ENCODE data around the gene L1TD1. TPM values are rescaled to one million over a fixed set of nuclear protein-coding genes. Genes with fewer than 3 reads are reported as not detected.
"Not testable (repeated sequence)": the region's sequence is repeated elsewhere in the genome, so short reads cannot be mapped to it uniquely, and the experiment has no call there.

The L1TD1 gene
- total and polyA plus RNA-seq, 7 experiments from 2014 or later = 0.11 to 0.44 TPM; not detected in 5

DNA sequence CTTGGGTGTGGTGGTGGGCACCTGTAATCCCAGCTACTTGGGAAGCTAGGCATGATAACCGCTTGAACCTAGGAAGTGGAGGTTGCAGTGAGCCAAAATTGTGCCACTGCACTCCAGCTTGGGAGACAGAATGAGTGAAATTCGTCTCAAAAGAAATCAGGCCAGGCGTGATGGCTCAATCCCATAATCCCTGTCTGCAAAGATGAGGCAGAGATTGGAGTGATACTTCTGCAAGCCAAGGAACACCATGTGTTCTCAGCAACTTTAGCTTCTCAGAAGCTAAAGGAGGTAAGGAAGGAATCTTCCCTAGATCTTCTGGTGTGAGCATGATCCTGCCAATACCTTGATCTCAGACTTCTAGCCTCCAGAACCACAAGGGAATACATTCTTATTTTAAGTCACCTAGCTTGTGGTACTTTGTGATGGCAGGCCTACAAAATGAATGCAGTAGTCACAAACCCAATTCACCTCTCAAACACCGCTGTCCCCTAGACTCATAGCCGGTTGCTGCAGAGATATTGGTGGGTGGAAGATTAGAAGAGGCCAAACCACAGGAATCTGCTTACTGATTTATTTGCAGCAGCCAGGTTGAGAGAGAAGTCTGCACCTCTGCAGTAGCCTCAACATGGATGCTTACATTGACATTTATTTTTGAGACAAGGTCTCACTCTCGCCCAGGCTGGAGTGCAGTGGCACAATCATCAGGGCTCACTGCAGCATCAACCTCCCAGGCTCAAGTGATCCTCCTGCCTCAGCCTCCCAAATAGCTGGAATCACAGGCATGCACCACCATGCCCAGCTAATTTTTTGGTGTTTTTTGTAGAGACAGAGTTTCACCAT is 18.6 kb downstream of the L1TD1 start:
- CTCF ChIA-PET = no interaction called here
- H3K4me3 Mint-ChIP-seq = no peak overlapping the region
- no peaks in the 10 kb centered on the region for H3K4me1 ChIP-seq (ENCODE audit: control insufficient read depth in 2 of 2, insufficient read depth in 2 of 2, low read length in 2 of 2)
- H3K9me3 Mint-ChIP-seq = peaks cover 7 to 32% (median 17%) of the 10 kb centered on the region in 11 donors
- DNase-seq = no peak
- no peak overlapping the region for H3K4me3 ChIP-seq (ENCODE audit: low read length)
- H3K27ac Mint-ChIP-seq = no peak overlapping the region
- H3K27me3 Mint-ChIP-seq = no peaks in the 10 kb centered on the region
- no peak for ATAC-seq
- no peak overlapping the region for H3K27ac ChIP-seq (ENCODE audit: low read depth, low read length)
- intact Hi-C loops (cut with micrococcal nuclease) = no loop called here
- H3K36me3 ChIP-seq (ENCODE audit: control insufficient read depth in 2 of 3, insufficient read depth in 3 of 3, low read length in 3 of 3) = no peaks in the 10 kb centered on the region
- peaks cover 0 to 6% (median 0%) of the 10 kb centered on the region in 3 experiments for H3K9me3 ChIP-seq (ENCODE audit: control insufficient read depth in 2 of 3, low read length in 3 of 3)
- H3K27me3 ChIP-seq (ENCODE audit: control insufficient read depth in 2 of 2, insufficient read depth in 2 of 2, low read length in 2 of 2) = no peaks in the 10 kb centered on the region
- POLR2A ChIA-PET = no interaction called here
- H3K36me3 Mint-ChIP-seq = peaks cover 0 to 14% (median 8%) of the 10 kb centered on the region in 5 donors
- peaks cover 0 to 8% (median 0%) of the 10 kb centered on the region in 7 donors for H3K4me1 Mint-ChIP-seq

DNA sequence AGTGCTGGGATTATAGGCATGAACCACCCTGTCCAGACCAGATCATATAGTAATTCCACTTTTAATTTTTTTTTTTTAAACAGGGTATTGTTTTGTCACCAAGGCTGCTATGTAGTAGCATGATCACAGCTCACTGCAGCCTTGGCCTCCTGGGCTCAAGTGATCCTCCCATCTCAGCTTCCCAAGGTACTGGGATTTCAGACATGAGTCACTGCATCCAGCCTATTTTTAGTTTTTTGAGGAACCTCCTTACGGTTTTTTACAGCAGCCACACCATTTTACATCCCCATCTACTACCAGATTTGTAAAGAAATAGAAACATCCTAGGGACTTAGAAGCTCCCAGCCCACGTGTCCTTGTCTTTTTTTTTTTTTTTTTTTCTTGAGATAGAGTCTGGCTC is 24.0 kb downstream of the L1TD1 start:
- DNase-seq = no peak
- Histone ChIP-seq H3K4me3 (ENCODE audit: low read length) (no peak overlapping the region), H3K9me3 (ENCODE audit: control insufficient read depth in 2 of 3, low read length in 3 of 3) (no peaks in the 10 kb centered on the region), H3K27me3 (ENCODE audit: control insufficient read depth in 2 of 2, insufficient read depth in 2 of 2, low read length in 2 of 2) (no peaks in the 10 kb centered on the region), H3K4me1 (ENCODE audit: control insufficient read depth in 2 of 2, insufficient read depth in 2 of 2, low read length in 2 of 2) (no peaks in the 10 kb centered on the region), H3K36me3 (ENCODE audit: control insufficient read depth in 2 of 3, insufficient read depth in 3 of 3, low read length in 3 of 3) (no peaks in the 10 kb centered on the region), H3K27ac (ENCODE audit: low read depth, low read length) (no peak overlapping the region)
- ATAC-seq = no peak
- Mint-ChIP-seq H3K9me3 (peaks cover 0 to 4% (median 0%) of the 10 kb centered on the region in 11 donors), H3K27me3 (no peaks in the 10 kb centered on the region), H3K4me3 (no peak overlapping the region), H3K36me3 (no peaks in the 10 kb centered on the region), H3K4me1 (no peaks in the 10 kb centered on the region), H3K27ac (no peak overlapping the region)
- intact Hi-C loops (cut with micrococcal nuclease) = no loop called here
- ChIA-PET CTCF (no interaction called here), POLR2A (no interaction called here)

DNA sequence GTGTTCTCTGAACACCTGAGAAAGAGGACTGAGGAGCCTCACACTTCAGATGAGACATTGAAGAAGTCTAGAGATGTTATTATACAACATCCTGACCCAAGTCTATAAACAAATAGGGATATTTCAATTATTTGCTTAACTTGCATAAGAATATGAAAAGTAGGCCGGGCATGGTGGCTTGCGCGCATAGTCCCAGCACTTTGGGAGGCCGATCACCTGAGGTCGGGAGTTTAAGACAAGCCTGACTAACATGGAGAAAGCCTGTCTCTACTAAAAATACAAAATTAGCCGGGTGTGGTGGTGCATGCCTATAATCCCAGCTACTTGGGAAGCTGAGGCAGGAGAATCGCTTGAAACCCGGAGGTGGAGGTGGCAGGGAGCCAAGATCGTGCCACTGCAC is 25.8 kb downstream of the L1TD1 start:
- H3K4me1 Mint-ChIP-seq; H3K4me1 ChIP-seq (ENCODE audit: control insufficient read depth in 2 of 2, insufficient read depth in 2 of 2, low read length in 2 of 2); ATAC-seq; H3K9me3 ChIP-seq (ENCODE audit: control insufficient read depth in 2 of 3, low read length in 3 of 3); H3K27ac ChIP-seq (ENCODE audit: low read depth, low read length); H3K27me3 ChIP-seq (ENCODE audit: control insufficient read depth in 2 of 2, insufficient read depth in 2 of 2, low read length in 2 of 2); H3K4me3 ChIP-seq (ENCODE audit: low read length); POLR2A ChIA-PET; CTCF ChIA-PET; H3K9me3 Mint-ChIP-seq; H3K36me3 Mint-ChIP-seq; H3K27ac Mint-ChIP-seq; intact Hi-C loops (cut with micrococcal nuclease); H3K27me3 Mint-ChIP-seq; H3K4me3 Mint-ChIP-seq; DNase-seq; H3K36me3 ChIP-seq (ENCODE audit: control insufficient read depth in 2 of 3, insufficient read depth in 3 of 3, low read length in 3 of 3): not testable (repeated sequence)

DNA sequence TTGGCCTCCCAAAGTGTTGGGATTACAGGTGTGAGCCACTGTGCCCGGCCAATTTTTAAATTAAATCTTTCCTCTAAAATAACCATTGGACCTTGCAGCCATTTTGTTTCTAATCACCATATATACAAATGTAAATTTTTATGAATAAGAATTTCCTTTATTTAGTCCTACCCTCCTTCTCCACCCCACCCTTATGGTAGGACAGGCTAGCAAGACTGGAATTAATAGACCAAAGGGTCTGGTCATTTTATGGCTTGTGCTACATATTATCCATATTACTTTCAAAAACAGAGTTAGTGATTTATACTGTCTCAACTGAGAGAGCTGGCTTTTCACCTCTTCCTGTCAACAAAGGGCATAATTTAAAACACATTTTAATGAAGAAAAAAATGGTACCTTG is 26.5 kb downstream of the L1TD1 start:
- CTCF ChIA-PET = no interaction called here
- Histone ChIP-seq H3K27me3 (ENCODE audit: control insufficient read depth in 2 of 2, insufficient read depth in 2 of 2, low read length in 2 of 2) (no peaks in the 10 kb centered on the region), H3K4me3 (ENCODE audit: low read length) (no peak overlapping the region), H3K27ac (ENCODE audit: low read depth, low read length) (no peak overlapping the region), H3K4me1 (ENCODE audit: control insufficient read depth in 2 of 2, insufficient read depth in 2 of 2, low read length in 2 of 2) (no peaks in the 10 kb centered on the region), H3K36me3 (ENCODE audit: control insufficient read depth in 2 of 3, insufficient read depth in 3 of 3, low read length in 3 of 3) (no peaks in the 10 kb centered on the region), H3K9me3 (ENCODE audit: control insufficient read depth in 2 of 3, low read length in 3 of 3) (no peaks in the 10 kb centered on the region)
- Mint-ChIP-seq H3K27ac (no peak overlapping the region), H3K4me3 (no peak overlapping the region), H3K36me3 (no peaks in the 10 kb centered on the region), H3K27me3 (no peaks in the 10 kb centered on the region), H3K4me1 (no peaks in the 10 kb centered on the region), H3K9me3 (no peaks in the 10 kb centered on the region)
- DNase-seq (no peak), ATAC-seq (no peak)
- POLR2A ChIA-PET = no interaction called here
- intact Hi-C loops (cut with micrococcal nuclease) = no loop called here

DNA sequence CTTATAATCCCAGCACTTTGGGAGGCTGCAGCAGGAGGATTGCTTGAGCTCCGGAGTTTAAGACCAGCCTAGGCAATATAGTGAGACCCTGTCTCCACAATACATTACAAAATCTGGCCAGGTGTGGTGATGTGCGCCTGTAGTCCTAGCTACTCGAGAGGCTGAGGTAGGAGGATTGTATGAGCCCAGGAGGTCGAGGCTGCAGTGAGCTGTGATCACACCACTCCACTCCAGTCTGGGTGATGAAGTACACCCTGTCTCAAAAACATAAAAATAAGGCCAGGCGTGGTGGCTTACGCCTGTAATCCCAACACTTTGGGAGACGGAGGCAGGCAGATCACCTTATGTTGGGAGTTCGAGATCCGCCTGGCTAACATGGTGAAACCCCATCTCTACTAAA is 27.7 kb downstream of the L1TD1 start:
- intact Hi-C loops (cut with micrococcal nuclease) = no loop called here
- H3K36me3 ChIP-seq (ENCODE audit: control insufficient read depth in 2 of 3, insufficient read depth in 3 of 3, low read length in 3 of 3) = no peaks in the 10 kb centered on the region
- no peaks in the 10 kb centered on the region for H3K27me3 ChIP-seq (ENCODE audit: control insufficient read depth in 2 of 2, insufficient read depth in 2 of 2, low read length in 2 of 2)
- Mint-ChIP-seq H3K27ac (peak overlapping the region in 1 of 9 donors; percentile 41), H3K4me3 (no peak overlapping the region), H3K9me3 (no peaks in the 10 kb centered on the region), H3K27me3 (no peaks in the 10 kb centered on the region), H3K36me3 (no peaks in the 10 kb centered on the region), H3K4me1 (no peaks in the 10 kb centered on the region)
- no peak for DNase-seq
- ChIA-PET POLR2A (no interaction called here), CTCF (no interaction called here)
- no peaks in the 10 kb centered on the region for H3K4me1 ChIP-seq (ENCODE audit: control insufficient read depth in 2 of 2, insufficient read depth in 2 of 2, low read length in 2 of 2)
- no peak overlapping the region for H3K27ac ChIP-seq (ENCODE audit: low read depth, low read length)
- no peak for ATAC-seq
- no peaks in the 10 kb centered on the region for H3K9me3 ChIP-seq (ENCODE audit: control insufficient read depth in 2 of 3, low read length in 3 of 3)
- no peak overlapping the region for H3K4me3 ChIP-seq (ENCODE audit: low read length)

DNA sequence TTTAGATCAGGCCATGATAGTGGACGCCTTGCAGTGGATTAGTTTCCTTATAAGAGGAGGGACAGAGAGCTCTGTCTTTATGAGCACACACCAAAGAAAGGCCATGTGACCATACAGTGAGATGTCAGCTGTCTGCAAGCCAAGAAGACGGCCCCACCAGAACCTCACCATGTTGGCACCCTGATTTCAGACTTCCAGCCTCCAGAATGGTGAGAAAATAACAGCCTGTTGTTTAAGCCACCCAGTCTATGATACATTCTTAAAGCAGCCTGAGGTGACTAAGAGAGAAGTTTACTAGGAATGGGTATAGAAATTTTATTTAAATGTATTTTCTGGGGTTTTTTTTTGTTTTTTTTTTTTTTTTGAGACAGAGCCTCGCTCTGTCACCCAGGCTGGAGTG is 29.5 kb downstream of the L1TD1 start:
- Mint-ChIP-seq H3K27ac (no peak overlapping the region), H3K9me3 (no peaks in the 10 kb centered on the region), H3K4me1 (no peaks in the 10 kb centered on the region), H3K27me3 (no peaks in the 10 kb centered on the region), H3K4me3 (no peak overlapping the region), H3K36me3 (no peaks in the 10 kb centered on the region)
- Histone ChIP-seq H3K36me3 (ENCODE audit: control insufficient read depth in 2 of 3, insufficient read depth in 3 of 3, low read length in 3 of 3) (no peaks in the 10 kb centered on the region), H3K9me3 (ENCODE audit: control insufficient read depth in 2 of 3, low read length in 3 of 3) (no peaks in the 10 kb centered on the region), H3K27me3 (ENCODE audit: control insufficient read depth in 2 of 2, insufficient read depth in 2 of 2, low read length in 2 of 2) (no peaks in the 10 kb centered on the region), H3K4me3 (ENCODE audit: low read length) (no peak overlapping the region), H3K27ac (ENCODE audit: low read depth, low read length) (no peak overlapping the region), H3K4me1 (ENCODE audit: control insufficient read depth in 2 of 2, insufficient read depth in 2 of 2, low read length in 2 of 2) (no peaks in the 10 kb centered on the region)
- DNase-seq (no peak), ATAC-seq (no peak)
- CTCF ChIA-PET = no interaction called here
- intact Hi-C loops (cut with micrococcal nuclease) = no loop called here
- POLR2A ChIA-PET = no interaction called here

DNA sequence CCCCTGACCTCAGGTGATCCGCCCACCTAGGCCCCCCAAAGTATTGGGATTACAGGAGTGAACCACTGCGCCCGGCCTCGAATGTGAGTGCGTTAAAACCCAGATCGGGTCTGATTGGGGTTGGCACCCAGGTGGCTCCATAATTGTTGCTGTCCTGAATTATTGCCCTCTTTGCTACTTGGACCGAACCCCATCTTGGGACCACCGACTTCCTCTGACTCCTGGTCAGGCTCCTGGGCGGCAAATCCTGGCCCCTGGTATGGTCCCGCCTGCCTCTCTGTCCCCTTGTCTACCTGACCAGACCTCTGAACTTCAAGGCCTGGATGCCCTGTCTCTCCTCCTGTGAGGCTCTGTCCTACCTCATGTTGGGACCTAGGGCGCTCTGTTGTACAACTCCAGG is 32.8 kb downstream of the L1TD1 start:
- no peaks in the 10 kb centered on the region for H3K36me3 ChIP-seq (ENCODE audit: control insufficient read depth in 2 of 3, insufficient read depth in 3 of 3, low read length in 3 of 3)
- H3K4me3 ChIP-seq (ENCODE audit: low read length) = no peak overlapping the region
- no peaks in the 10 kb centered on the region for H3K9me3 ChIP-seq (ENCODE audit: control insufficient read depth in 2 of 3, low read length in 3 of 3)
- H3K27ac ChIP-seq (ENCODE audit: low read depth, low read length) = no peak overlapping the region
- DNase-seq = no peak
- no peaks in the 10 kb centered on the region for H3K4me1 Mint-ChIP-seq
- no peak overlapping the region for H3K4me3 Mint-ChIP-seq
- ChIA-PET CTCF (no interaction called here), POLR2A (no interaction called here)
- no peaks in the 10 kb centered on the region for H3K36me3 Mint-ChIP-seq
- no peak for ATAC-seq
- no peak overlapping the region for H3K27ac Mint-ChIP-seq
- peaks cover 0 to 4% (median 0%) of the 10 kb centered on the region in 5 donors for H3K27me3 Mint-ChIP-seq
- H3K27me3 ChIP-seq (ENCODE audit: control insufficient read depth in 2 of 2, insufficient read depth in 2 of 2, low read length in 2 of 2) = no peaks in the 10 kb centered on the region
- intact Hi-C loops (cut with micrococcal nuclease) = no loop called here
- no peaks in the 10 kb centered on the region for H3K9me3 Mint-ChIP-seq
- no peaks in the 10 kb centered on the region for H3K4me1 ChIP-seq (ENCODE audit: control insufficient read depth in 2 of 2, insufficient read depth in 2 of 2, low read length in 2 of 2)
